Activated CD4-positive, alpha-beta T cell treated with anti-CD3 and anti-CD28 coated beads, Interleukin-2, amount 50 U/mL, for 16 hours (primary cell): ENCODE measurements around the gene UPB1.
"Not testable (repeated sequence)": the region's sequence is repeated elsewhere in the genome, so short reads cannot be mapped to it uniquely, and the experiment has no call there.

Experiments
- DNase-seq: peaks from one replicate; pipeline ENCODE4 v3.0.0-alpha.2; 2020

UPB1 gene

GRCh38 chr22:24504956-24505736 is 10.0 kb downstream of the UPB1 start:
- no peak for DNase-seq

DNA sequence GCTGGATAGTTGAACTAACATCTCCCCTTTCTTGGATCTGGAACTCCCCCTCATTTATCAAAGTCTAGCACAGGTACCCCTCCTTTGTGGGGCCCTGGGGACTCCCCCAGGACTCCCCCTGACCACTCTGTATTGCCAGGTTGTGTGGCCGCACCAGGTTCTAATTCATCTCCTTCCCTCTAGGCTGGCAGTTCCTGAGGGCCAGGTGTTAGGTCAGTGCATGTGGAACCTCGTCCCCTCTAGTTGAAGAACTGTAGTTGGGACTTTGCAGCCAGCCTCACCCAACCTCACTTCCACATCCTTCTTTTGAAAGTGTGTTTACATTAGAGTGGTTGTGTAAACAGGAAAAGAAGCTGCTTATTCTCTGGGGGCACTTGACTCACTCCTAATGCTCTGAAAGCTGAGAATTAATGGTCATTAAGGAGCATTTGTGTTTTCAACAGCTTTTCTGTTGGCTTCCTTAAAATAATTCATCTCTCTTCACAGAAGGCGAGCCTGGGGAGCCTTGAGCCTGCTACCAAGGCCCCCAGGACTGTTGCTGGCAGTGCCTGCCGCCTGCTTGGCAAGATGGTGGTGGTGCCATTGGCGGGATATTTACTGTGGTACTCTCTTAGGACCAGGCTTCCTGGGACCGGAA is 11.8 kb downstream of the UPB1 start:
- no peak for DNase-seq

- DNase-seq: no peak
Observed at GRCh38 chr22:24507716-24508115, 12.6 kb downstream of the UPB1 start.

GRCh38 chr22:24510637-24511625 is 15.8 kb downstream of the UPB1 start:
- no peak for DNase-seq

- DNase-seq: no peak
Observed at GRCh38 chr22:24512043-24512442, 16.9 kb downstream of the UPB1 start.

- DNase-seq: no peak
Observed at GRCh38 chr22:24513378-24514240, 18.5 kb downstream of the UPB1 start.

- DNase-seq: peak; percentile 30
Observed at GRCh38 chr22:24514241-24515026, 19.3 kb downstream of the UPB1 start.

DNA sequence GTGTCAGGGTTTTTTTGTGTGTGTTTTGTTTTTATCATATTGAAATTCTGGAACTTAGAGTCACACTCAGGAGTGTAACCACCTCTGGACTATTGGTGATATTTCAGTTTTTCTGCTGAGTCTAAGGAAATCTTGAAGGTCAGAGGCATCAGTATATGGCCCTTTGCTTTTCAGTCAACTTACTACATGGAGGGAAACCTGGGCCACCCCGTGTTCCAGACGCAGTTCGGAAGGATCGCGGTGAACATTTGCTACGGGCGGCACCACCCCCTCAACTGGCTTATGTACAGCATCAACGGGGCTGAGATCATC is 19.9 kb downstream of the UPB1 start:
- no peak for DNase-seq

DNA sequence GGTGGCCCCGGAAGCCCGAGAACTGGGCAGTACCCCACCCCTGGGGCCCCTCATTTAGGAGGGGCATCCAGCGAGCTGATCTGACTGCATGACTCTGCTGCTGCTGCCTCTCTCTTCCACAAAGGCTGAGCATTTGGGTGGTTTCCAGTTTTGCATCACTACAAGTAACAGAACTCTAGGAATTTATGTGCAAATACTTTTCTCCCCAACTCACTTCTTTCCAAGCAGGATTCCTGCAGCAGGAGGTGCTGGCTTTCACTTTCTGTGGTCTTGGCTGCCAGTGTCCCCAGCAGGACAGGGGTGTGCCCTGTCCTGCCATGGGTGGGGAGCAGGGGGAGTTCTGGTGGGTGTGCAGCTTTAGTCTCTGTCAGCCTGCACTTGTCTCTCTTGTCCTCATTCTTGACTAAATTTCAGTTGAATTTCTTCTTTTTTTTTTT is 21.2 kb downstream of the UPB1 start:
- no peak for DNase-seq

GRCh38 chr22:24517446-24517845 is 22.3 kb downstream of the UPB1 start:
- DNase-seq: no peak

- DNase-seq: no peak
Observed at GRCh38 chr22:24518228-24518627, 23.1 kb downstream of the UPB1 start.

GRCh38 chr22:24518771-24519485 is 23.8 kb downstream of the UPB1 start:
- no peak for DNase-seq

DNA sequence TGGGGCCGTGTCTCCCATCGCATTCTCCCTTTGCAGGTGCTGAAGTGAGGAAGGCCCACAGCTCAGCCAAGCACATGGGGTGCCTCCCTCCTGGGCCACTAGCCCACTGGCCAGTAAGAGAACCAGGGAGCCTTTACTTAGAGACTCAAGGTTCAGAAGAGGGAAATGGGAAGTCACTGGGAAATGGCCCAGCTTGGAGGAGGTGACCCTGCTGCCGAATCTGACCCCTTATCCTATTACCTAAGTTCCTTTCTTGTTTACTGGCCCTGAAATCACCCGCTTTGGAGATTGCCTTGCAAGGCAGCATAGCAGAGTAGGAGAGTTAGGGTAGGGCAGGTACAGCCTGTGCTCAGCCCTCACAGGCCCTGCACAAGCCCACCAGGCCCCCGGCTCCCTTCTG is 24.4 kb downstream of the UPB1 start:
- no peak for DNase-seq

DNA sequence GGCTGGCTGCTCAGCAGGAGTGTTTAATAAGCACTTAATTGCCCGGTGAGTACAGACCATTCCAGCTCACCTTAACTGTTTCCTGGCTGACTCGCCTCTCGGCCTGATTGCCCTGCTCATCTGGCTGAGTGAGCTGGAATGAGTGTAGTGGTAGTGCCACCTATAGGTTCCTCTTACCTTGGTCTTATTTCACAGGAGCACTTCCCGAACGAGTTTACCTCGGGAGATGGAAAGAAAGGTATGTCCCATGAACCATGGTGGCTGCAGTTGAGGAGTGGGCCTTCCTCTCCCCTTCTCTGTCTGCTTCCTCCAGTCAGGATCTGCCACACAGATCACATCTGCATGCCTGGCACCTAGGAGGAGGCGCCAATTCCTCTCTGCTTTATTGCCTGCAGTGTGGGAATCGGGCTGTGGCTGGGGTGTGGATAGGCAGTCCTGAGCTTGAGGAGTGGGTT is 26.7 kb downstream of the UPB1 start:
- peak; percentile 75 for DNase-seq

- DNase-seq: no peak
Observed at GRCh38 chr22:24523873-24524272, 28.7 kb downstream of the UPB1 start.

DNA sequence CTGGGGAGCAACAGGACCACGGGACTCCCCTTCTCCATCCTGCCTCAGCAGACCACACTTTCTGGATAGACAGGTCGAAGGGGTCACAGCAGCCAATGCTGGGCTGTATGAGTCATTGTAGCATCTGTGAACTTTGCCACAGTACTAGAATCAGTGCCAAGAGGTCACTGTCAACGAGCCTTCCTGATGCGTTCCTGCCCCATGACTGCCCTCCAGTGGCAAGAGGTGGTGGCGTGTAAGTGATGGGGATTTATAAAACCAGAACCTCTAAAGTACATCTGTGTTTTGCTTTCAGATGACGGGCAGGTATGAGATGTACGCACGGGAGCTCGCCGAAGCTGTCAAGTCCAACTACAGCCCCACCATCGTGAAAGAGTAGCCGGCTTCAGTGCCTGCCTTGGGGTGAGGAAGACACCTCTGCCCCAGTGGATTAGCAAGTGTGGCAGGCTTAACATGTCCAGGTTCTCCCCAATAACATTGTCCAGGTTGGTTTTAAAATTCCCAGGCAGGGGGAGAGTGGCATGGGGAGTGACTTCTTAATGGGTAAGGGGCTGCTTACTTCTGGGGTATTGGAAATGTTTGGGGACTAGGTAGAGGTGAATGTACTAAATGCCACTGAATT is 30.4 kb downstream of the UPB1 start:
- DNase-seq: peak; percentile 90

DNA sequence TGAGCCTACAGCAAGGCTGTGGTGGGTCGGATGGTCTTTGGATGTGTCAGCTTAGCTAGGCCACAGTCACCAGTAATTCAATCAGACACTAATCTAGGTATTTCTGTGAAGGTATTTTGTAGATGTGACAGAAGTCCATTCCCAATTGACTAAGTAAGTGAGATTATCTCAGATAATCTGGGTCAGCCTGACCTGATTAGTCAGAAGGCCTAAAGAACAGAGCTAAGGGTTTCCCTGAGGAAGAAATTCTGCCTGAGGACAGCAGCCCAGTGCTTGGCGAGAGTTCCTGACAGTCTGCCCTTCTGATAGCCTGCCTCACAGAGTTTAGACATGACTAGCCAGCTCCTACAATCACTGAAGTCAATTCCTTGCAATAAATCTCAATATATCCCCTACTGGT is 31.1 kb downstream of the UPB1 start:
- DNase-seq: no peak

DNA sequence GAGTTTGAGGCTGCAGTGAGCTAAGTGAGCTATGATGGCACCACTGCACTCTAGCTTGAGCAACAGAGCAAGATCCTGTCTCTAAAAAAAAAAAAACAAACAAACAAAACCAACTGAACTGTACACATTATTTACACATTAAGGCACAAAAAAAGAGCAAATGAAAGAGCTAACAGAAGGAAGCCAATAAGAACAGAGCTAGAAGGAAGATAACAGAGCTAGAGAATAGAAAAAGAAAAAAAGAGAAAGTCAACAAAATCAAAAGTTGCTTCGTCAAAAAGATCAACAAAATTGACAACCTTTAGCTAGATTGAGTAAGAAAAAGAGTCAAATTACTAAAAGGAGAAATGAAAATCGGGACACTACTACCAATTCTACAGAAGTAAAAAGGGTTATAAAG is 34.8 kb downstream of the UPB1 start:
- no peak for DNase-seq

DNA sequence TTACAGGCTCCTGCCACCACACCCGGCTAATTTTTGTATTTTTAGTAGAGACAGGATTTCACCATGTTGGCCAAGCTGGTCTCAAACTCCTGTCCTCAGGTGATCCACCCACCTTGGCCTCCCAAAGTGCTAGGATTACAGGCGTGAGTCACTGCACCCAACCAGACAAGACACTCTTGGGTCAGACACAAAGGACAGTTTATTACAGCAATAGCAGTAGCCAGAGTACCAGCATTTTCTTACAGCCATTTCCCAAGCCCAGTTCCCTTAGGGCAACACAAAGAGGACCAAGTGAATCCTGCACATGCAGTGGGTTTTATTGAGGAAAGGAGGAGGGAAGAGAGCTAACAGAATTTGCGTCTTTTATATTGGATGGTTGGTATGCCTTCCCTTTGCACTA is 35.8 kb downstream of the UPB1 start:
- DNase-seq: not testable (repeated sequence)

DNA sequence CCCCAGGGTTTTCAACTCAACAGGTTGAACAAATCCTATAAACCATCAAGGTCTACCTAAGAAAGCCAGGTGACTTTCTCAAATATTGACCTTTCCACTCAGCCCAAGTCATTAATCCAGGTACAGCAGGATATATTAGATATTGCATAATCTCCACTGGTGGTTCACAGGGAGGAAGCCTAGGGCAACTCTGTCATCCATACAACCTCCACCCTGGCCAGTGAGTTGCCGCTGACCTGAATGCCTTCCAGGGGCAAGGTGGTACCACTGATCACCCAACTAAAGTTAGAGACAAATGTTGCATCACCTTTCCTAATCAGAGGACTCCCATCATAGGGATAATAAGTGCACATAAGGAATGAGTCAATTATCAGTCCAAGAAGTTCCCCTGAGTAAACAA is 36.9 kb downstream of the UPB1 start:
- no peak for DNase-seq
